ENCODE results near the gene SLC2A4RG.
A peak's percentile ranks its signal among the peaks of the same experiment; 100 is the strongest.

Gene SLC2A4RG

DNA sequence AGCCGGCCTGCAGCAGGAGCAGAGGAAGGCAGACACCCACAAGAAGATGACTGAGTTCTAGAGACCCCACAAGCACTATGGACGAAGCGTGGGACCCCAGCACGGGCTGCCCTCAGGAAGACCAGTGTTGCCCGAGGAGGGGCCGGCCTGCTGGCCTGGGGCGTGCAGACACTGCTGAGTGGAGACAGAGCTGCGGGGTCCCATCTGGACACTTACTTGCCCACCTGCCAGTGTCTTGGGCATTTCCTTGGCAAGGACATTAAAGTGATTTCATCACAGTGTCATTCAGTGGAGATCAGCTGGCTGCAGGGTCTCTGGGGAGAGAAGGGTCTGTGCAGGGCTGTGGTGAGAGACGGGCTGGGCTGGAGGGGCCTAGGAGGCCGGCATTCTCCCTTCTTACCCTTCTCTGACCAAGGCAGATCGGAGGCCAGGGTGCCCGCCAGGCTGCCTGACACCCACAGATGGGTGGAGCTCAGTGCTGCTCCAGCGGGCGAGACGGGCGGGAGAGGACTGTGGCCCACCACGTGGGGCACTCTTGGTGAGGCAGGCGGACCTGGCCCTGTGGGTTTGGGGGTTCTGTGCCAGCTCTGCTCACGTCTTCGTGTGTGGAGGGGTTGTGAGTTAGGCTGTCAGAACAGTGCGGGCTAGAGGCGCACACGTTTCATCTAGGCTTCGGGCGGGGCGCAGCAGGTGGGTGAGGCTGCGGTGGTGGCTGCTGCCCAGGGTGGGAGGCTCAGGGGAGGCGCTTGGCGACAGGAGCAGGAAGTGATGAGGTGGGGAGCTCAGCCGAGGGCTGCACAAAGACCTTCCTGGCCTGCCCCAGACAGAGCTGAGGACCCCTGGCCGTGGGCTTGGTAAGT, 3.5 kb upstream of the SLC2A4RG start, which contains the start of gene LIME1:
Gene LIME1 (plus strand): TSS at position 806 of the 860 bp plus-strand sequence. CDS start 886 bp downstream, outside the sequence.
- Histone ChIP-seq H3K36me3 (ENCODE audit: insufficient read depth, low read length) (no peaks in the 10 kb centered on the region), H3K4me3 (no peak within 1 kb of the TSS), H3K9ac (ENCODE audit: insufficient read length) (no peak within 1 kb of the TSS), H3K9me3 (ENCODE audit: low read depth, low read length) (no peaks in the 10 kb centered on the region), H3K27ac (no peak within 1 kb of the TSS)
- no peak for DNase-seq (ENCODE audit: low read depth, low spot score)
- TF ChIP-seq POLR2AphosphoS5 (IDR thresholded peaks at IDR 0.05; ENCODE audit: borderline replicate concordance, low read depth, low read length) (no peak), EZH2 (IDR thresholded peaks at IDR 0.05) (no peak), FOXP2 (optimal IDR thresholded peaks at IDR 0.05; ENCODE audit: control extremely low read depth, extremely low read length, insufficient read depth) (no peak)

DNA sequence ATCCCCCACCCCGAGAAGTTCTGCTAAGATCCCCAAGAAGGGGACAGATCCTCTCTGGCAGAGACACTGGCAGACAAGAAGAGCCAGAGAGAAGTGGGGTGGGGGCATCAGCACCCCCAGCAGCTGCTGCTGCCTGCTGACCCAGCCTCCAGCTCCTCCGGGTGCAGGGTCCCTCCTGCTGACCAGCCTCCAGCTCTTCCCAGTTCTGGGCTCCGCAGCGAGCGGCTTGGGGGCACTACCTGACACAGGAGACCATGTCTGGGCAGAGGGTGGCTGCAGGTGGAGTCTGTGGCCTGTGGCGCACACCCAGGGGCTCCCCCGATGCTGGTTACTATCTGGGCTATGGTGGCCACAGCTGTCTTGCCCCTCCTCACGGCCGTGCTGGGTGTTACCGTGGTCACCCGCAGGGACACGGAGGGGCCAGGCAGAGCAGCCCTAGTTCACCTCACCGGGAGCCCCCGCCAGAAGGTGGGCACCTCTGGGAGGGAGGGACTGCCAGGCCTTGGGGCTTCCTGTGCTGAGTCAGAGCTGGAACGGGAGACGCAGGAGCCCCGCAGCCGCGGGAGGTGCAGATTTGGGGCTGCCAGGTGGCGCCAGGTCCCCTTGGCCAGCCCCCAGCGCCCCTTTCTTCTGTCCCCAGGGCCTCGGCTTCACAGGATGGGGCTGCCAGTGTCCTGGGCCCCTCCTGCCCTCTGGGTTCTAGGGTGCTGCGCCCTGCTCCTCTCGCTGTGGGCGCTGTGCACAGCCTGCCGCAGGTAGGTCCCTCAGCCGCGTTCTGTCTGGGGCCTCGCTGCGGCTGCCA, 2.5 kb upstream of the SLC2A4RG start:
- H3K27ac ChIP-seq: no peak overlapping the region
- H3K36me3 ChIP-seq (ENCODE audit: insufficient read depth, low read length): peaks cover 3% of the 10 kb centered on the region; the same call in 1 of the 2 replicates
- no peak overlapping the region for H3K9ac ChIP-seq (ENCODE audit: insufficient read length)
- H3K9me3 ChIP-seq (ENCODE audit: low read depth, low read length): no peaks in the 10 kb centered on the region
- TF ChIP-seq POLR2AphosphoS5 (IDR thresholded peaks at IDR 0.05; ENCODE audit: borderline replicate concordance, low read depth, low read length): no peak
- TF ChIP-seq EZH2 (IDR thresholded peaks at IDR 0.05): no peak
- TF ChIP-seq FOXP2 (optimal IDR thresholded peaks at IDR 0.05; ENCODE audit: control extremely low read depth, extremely low read length, insufficient read depth): no peak
- no peak for DNase-seq (ENCODE audit: low read depth, low spot score)
- no peak overlapping the region for H3K4me3 ChIP-seq

DNA sequence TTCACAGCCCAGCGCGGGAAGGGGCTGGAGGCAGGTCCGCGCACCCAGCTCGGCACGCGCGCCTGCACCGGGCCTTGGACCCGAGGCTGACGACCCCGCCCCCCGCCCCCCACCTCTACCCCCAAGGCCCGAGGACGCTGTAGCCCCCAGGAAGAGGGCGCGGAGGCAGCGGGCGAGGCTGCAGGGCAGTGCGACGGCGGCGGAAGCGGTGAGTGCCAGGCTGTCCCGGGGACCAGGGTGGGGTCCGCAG, 2.0 kb upstream of the SLC2A4RG start:
- no peak for TF ChIP-seq POLR2AphosphoS5 (IDR thresholded peaks at IDR 0.05; ENCODE audit: borderline replicate concordance, low read depth, low read length)
- no peak for TF ChIP-seq EZH2 (IDR thresholded peaks at IDR 0.05)
- no peak for TF ChIP-seq FOXP2 (optimal IDR thresholded peaks at IDR 0.05; ENCODE audit: control extremely low read depth, extremely low read length, insufficient read depth)
- Histone ChIP-seq H3K9me3 (ENCODE audit: low read depth, low read length) (no peaks in the 10 kb centered on the region), H3K4me3 (no peak overlapping the region), H3K9ac (ENCODE audit: insufficient read length) (no peak overlapping the region), H3K27ac (no peak overlapping the region), H3K36me3 (ENCODE audit: insufficient read depth, low read length) (peaks cover 3% of the 10 kb centered on the region; the same call in 1 of the 2 replicates)
- DNase-seq (ENCODE audit: low read depth, low spot score): no peak

DNA sequence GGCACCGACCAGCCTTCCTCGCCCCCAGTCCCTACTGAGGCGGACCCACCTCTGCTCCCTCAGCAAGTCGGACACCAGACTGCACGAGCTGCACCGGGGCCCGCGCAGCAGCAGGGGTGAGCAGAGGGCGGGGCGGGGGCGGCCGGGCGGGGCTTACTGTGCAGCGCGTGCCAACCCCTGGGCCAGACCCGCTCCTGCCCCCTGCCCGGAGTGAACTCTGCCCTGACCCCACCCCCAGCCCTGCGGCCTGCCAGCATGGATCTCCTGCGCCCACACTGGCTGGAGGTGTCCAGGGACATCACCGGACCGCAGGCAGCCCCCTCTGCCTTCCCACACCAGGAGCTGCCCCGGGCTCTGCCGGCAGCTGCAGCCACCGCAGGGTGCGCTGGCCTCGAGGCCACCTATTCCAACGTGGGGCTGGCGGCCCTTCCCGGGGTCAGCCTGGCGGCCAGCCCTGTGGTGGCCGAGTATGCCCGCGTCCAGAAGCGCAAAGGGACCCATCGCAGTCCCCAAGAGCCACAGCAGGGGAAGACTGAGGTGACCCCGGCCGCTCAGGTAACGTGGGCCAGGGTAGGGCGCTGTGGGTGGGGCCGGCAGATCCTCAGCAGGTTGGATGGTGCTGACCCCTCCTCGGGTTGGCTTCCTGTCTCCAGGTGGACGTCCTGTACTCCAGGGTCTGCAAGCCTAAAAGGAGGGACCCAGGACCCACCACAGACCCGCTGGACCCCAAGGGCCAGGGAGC, 1.5 kb upstream of the SLC2A4RG start:
- no peak for DNase-seq (ENCODE audit: low read depth, low spot score)
- no peak overlapping the region for H3K4me3 ChIP-seq
- H3K27ac ChIP-seq: no peak overlapping the region
- H3K9me3 ChIP-seq (ENCODE audit: low read depth, low read length): no peaks in the 10 kb centered on the region
- H3K36me3 ChIP-seq (ENCODE audit: insufficient read depth, low read length): peaks cover 3% of the 10 kb centered on the region; the same call in 1 of the 2 replicates
- TF ChIP-seq EZH2 (IDR thresholded peaks at IDR 0.05) (no peak), FOXP2 (optimal IDR thresholded peaks at IDR 0.05; ENCODE audit: control extremely low read depth, extremely low read length, insufficient read depth) (no peak), POLR2AphosphoS5 (IDR thresholded peaks at IDR 0.05; ENCODE audit: borderline replicate concordance, low read depth, low read length) (no peak)
- H3K9ac ChIP-seq (ENCODE audit: insufficient read length): no peak overlapping the region

DNA sequence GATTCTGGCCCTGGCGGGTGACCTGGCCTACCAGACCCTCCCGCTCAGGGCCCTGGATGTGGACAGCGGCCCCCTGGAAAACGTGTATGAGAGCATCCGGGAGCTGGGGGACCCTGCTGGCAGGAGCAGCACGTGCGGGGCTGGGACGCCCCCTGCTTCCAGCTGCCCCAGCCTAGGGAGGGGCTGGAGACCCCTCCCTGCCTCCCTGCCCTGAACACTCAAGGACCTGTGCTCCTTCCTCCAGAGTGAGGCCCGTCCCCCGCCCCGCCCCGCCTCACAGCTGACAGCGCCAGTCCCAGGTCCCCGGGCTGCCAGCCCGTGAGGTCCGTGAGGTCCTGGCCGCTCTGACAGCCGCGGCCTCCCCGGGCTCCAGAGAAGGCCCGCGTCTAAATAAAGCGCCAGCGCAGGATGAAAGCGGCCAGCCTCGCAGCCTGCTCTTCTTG, 868 bp upstream of the SLC2A4RG start:
- H3K9ac ChIP-seq (ENCODE audit: insufficient read length): no peak overlapping the region
- DNase-seq (ENCODE audit: low read depth, low spot score): no peak
- H3K4me3 ChIP-seq: no peak overlapping the region
- peaks cover 3% of the 10 kb centered on the region; the same call in 1 of the 2 replicates for H3K36me3 ChIP-seq (ENCODE audit: insufficient read depth, low read length)
- no peaks in the 10 kb centered on the region for H3K9me3 ChIP-seq (ENCODE audit: low read depth, low read length)
- no peak for TF ChIP-seq POLR2AphosphoS5 (IDR thresholded peaks at IDR 0.05; ENCODE audit: borderline replicate concordance, low read depth, low read length)
- no peak for TF ChIP-seq EZH2 (IDR thresholded peaks at IDR 0.05)
- TF ChIP-seq FOXP2 (optimal IDR thresholded peaks at IDR 0.05; ENCODE audit: control extremely low read depth, extremely low read length, insufficient read depth): no peak
- no peak overlapping the region for H3K27ac ChIP-seq

DNA sequence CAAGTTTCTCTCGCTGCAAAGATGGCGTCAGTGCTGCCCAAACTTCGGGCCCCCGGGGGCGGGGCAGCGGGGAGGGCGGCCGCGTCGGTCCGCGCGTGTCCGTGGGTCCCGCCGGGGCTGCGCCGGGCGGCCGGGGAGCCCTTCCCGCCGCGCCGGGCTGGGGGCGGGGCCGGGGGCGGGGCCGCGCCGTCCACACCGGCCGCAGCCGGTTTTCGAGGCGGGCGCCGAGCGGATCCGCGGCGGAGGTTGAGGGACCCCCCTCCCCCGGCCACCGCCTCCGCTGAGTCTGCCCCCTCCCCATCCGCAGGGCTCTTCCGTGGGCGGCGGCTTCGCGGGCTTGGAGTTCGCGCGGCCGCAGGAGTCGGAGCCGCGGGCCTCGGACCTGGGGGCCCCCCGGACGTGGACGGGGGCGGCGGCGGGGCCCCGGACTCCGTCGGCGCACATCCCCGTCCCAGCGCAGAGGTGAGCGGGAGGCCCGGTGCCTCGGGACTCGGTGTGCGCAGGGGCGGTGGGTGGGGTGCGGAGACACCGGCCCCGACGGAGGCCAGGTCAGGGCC, 572 bp downstream of the SLC2A4RG start:
- no peak overlapping the region for H3K27ac ChIP-seq
- H3K9me3 ChIP-seq (ENCODE audit: low read depth, low read length): no peaks in the 10 kb centered on the region
- H3K36me3 ChIP-seq (ENCODE audit: insufficient read depth, low read length): peaks cover 3% of the 10 kb centered on the region; the same call in 1 of the 2 replicates
- H3K4me3 ChIP-seq: peak overlapping the region; percentile 82
- TF ChIP-seq EZH2 (IDR thresholded peaks at IDR 0.05): no peak
- TF ChIP-seq POLR2AphosphoS5 (IDR thresholded peaks at IDR 0.05; ENCODE audit: borderline replicate concordance, low read depth, low read length): no peak
- no peak for TF ChIP-seq FOXP2 (optimal IDR thresholded peaks at IDR 0.05; ENCODE audit: control extremely low read depth, extremely low read length, insufficient read depth)
- DNase-seq (ENCODE audit: low read depth, low spot score): no peak
- peak overlapping the region; percentile 55 for H3K9ac ChIP-seq (ENCODE audit: insufficient read length)

DNA sequence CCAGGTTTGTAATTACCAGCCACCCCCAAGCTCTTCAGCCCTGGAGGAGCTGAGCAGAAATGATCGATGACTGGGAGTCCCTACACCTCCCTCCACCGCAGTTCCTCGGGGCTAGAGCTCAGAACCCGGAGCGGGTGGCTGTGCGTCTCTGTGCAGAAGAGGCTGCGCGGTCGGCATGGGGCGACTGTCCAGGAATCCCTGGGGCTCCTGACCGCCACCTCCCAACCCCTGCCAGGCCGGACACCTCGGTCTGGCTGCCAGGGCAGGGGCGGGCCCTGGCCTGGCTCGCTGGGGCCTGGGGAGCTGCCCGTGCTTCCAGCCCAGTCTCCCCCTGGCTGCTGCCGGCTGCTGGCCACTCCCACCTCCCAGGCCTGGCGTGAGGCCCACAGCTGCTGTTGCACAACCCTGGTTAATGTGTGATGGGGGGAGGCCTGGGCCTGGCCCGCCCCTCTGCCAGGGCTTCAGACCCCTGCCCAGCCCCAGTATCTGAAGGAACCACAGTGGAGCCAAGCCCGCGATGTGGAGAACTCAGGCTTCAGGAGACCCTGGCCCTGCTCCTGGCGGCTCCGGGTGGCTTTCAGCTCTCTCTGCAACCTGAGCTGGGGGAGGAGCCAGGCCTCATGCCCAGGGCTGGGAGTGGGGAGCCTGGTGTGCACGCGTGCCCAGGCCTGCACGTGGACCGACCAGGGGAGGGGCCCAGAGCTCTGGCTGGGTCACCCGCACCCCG, 1.2 kb downstream of the SLC2A4RG start:
- no peak for DNase-seq (ENCODE audit: low read depth, low spot score)
- peak overlapping the region; percentile 82 for H3K4me3 ChIP-seq
- peak overlapping the region; percentile 55 for H3K9ac ChIP-seq (ENCODE audit: insufficient read length)
- peaks cover 3% of the 10 kb centered on the region; the same call in 1 of the 2 replicates for H3K36me3 ChIP-seq (ENCODE audit: insufficient read depth, low read length)
- H3K27ac ChIP-seq: no peak overlapping the region
- TF ChIP-seq EZH2 (IDR thresholded peaks at IDR 0.05): no peak
- TF ChIP-seq POLR2AphosphoS5 (IDR thresholded peaks at IDR 0.05; ENCODE audit: borderline replicate concordance, low read depth, low read length): no peak; the same call in 1 of the 2 replicates
- TF ChIP-seq FOXP2 (optimal IDR thresholded peaks at IDR 0.05; ENCODE audit: control extremely low read depth, extremely low read length, insufficient read depth): no peak
- H3K9me3 ChIP-seq (ENCODE audit: low read depth, low read length): no peaks in the 10 kb centered on the region

Data from SK-N-MC (cell line).